ENCODE measurements around the gene ADAMTS2.

DNA sequence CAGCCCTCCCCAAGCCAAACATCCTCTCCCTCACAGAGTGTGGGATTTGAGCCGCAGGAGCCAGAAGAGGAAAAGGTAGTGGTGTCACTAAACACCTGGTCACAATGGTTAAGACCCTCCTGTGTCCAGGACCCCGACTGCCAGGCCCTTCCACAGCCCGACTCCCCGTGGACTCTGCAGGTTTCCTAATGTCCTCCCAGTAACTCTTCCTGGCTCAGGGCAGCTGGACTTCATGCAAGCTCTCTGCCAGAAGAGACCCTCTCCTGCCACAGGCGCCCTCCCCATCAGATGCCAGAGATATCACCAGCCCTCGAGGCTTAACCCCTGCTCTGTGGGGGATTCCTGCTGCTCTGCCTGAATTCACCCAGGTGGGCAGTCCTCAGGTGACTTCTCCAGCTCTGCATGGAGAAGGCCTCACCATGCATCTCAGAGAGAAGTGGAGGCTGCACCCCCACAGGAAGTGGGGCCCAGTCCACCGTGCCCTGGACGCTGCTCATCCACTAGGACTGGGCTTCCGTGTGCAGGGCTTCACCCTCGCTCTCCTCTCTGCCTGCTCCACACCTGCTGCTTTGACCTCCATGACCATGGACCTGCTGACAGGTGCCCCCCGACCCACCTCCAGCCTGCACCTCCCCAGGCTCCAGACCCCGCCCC lies 111.2 kb downstream of the ADAMTS2 start:
- TF ChIP-seq, protein P1, sequence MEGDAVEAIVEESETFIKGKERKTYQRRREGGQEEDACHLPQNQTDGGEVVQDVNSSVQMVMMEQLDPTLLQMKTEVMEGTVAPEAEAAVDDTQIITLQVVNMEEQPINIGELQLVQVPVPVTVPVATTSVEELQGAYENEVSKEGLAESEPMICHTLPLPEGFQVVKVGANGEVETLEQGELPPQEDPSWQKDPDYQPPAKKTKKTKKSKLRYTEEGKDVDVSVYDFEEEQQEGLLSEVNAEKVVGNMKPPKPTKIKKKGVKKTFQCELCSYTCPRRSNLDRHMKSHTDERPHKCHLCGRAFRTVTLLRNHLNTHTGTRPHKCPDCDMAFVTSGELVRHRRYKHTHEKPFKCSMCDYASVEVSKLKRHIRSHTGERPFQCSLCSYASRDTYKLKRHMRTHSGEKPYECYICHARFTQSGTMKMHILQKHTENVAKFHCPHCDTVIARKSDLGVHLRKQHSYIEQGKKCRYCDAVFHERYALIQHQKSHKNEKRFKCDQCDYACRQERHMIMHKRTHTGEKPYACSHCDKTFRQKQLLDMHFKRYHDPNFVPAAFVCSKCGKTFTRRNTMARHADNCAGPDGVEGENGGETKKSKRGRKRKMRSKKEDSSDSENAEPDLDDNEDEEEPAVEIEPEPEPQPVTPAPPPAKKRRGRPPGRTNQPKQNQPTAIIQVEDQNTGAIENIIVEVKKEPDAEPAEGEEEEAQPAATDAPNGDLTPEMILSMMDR (IDR thresholded peaks at IDR 0.05 in 8 of 11, conservative IDR thresholded peaks at IDR 0.05 in 3 of 11): no peak
- TF ChIP-seq POLR2A (IDR thresholded peaks at IDR 0.05) (no peak), POLR2AphosphoS5 (IDR thresholded peaks at IDR 0.05) (no peak)
